Keratinocyte (primary cell): ENCODE measurements around the gene RHOJ. TPM values are rescaled to one million over a fixed set of nuclear protein-coding genes. Genes with fewer than 3 reads are reported as not detected.

Source experiments
- DNase-seq: peaks from one replicate; pipeline ENCODE4 v3.0.0-alpha.2; 2011; ENCODE audit warnings: low read depth, missing footprints, low spot score
- FAIRE-seq: peaks from 2 replicates; lab custom pipeline; 2011; peaks lifted over from hg19 to GRCh38; lab: Jason Lieb, UNC
- H2AFZ ChIP-seq: 2 replicates; pipeline ENCODE4 v1.6.0; 2012; ENCODE audit warnings: low read length, control low read depth, inconsistent platforms; ENCODE audit not compliant: control insufficient read depth
- H3K27ac ChIP-seq: 2 replicates; pipeline ENCODE4 v1.5.1; 2011; ENCODE audit warnings: low read length; ENCODE audit not compliant: control insufficient read depth, insufficient read depth
- H3K27me3 ChIP-seq: 3 replicates; pipeline ENCODE4 v1.6.0; 2011; ENCODE audit warnings: low read length; ENCODE audit not compliant: control insufficient read depth, insufficient read depth; ENCODE audit errors: extremely low read depth
- H3K36me3 ChIP-seq, 2 experiments: 2 replicates in 1 of 2; 3 replicates in 1 of 2; pipeline ENCODE4 v1.5.1; 2011; ENCODE audit warnings: low read length in 2 of 2, mild to moderate bottlenecking in 1 of 2; ENCODE audit not compliant: control insufficient read depth in 2 of 2, insufficient read depth in 2 of 2; ENCODE audit errors: extremely low read depth in 1 of 2
- H3K4me1 ChIP-seq: 3 replicates; pipeline ENCODE4 v1.5.1; 2011; ENCODE audit warnings: low read length; ENCODE audit not compliant: control insufficient read depth, insufficient read depth; ENCODE audit errors: extremely low read depth
- H3K4me2 ChIP-seq: 3 replicates; pipeline ENCODE4 v1.6.0; 2011; ENCODE audit warnings: low read depth, low read length; ENCODE audit not compliant: control insufficient read depth, insufficient read depth; ENCODE audit errors: extremely low read depth
- H3K4me3 ChIP-seq, 3 experiments: fragments of 200-600 bp in 1 of 3; sonication (generic) in 1 of 3; 2 replicates in 2 of 3; 3 replicates in 1 of 3; pipeline ENCODE4 v1.5.1; 2011 to 2016; ENCODE audit warnings: low read length in 3 of 3, mild to moderate bottlenecking in 3 of 3, control low read depth in 2 of 3, inconsistent platforms in 1 of 3, low read depth in 1 of 3, mixed read lengths in 1 of 3, mixed run types in 1 of 3, moderate library complexity in 1 of 3; ENCODE audit not compliant: control insufficient read depth in 2 of 3, insufficient read depth in 2 of 3; ENCODE audit errors: extremely low read depth in 1 of 3
- H3K79me2 ChIP-seq: 2 replicates; pipeline ENCODE4 v1.6.0; 2012; ENCODE audit warnings: low read length; ENCODE audit not compliant: control insufficient read depth, insufficient read depth
- H3K9ac ChIP-seq: 3 replicates; pipeline ENCODE4 v1.6.0; 2011; ENCODE audit warnings: low read length; ENCODE audit not compliant: control insufficient read depth, insufficient read depth; ENCODE audit errors: extremely low read depth
- H3K9me1 ChIP-seq: 3 replicates; pipeline ENCODE4 v1.6.0; 2011; ENCODE audit warnings: low read length; ENCODE audit not compliant: control insufficient read depth, insufficient read depth; ENCODE audit errors: extremely low read depth
- H3K9me3 ChIP-seq: 2 replicates; pipeline ENCODE4 v1.5.1; 2012; ENCODE audit warnings: low read depth, low read length; ENCODE audit not compliant: control insufficient read depth
- H4K20me1 ChIP-seq: 3 replicates; pipeline ENCODE4 v1.6.0; 2011; ENCODE audit warnings: low read length; ENCODE audit not compliant: control insufficient read depth, insufficient read depth; ENCODE audit errors: extremely low read depth
- EZH2 ChIP-seq: IDR thresholded peaks from one replicate; pipeline ENCODE4 v1.6.1; 2012; ENCODE audit warnings: inconsistent platforms, mild to moderate bottlenecking, low read length, moderate library complexity
- dilution Hi-C: fragments of 300-500 bp; cut with MboI; formaldehyde crosslinking; loops from one replicate; pipeline ENCODE4 v1.7.0; 2020; ENCODE audit warnings: low sequenced_read_pairs; ENCODE audit not compliant: extremely low pct_ligation_motif_present
- polyA plus RNA-seq, 5 experiments: library from polyadenylated mRNA; depleted of rRNA in 3 of 5; stranded (reverse) in 3 of 5; stranded (forward) in 1 of 5; unstranded in 1 of 5; fragments of >200 nt; gene quantifications; 1 replicate in 1 of 5; 2 replicates in 3 of 5; 3 replicates in 1 of 5; pipeline versions ENCODE4 v1.2.1 to v1.2.3, GENCODE V29; 2011 to 2012; ENCODE audit warnings: missing spikeins in 2 of 5, low read depth in 1 of 5, low replicate concordance in 1 of 5
- TF ChIP-seq, protein P1 (sequence below), 3 experiments: IDR thresholded peaks in 1 of 3; conservative IDR thresholded peaks in 1 of 3; optimal IDR thresholded peaks in 1 of 3; 2 replicates in 2 of 3; 3 replicates in 1 of 3; pipeline versions ENCODE3 to v1.5.1; 2011; ENCODE audit warnings: low read length in 3 of 3, mild to moderate bottlenecking in 3 of 3, moderate library complexity in 2 of 3, control low read depth in 1 of 3, inconsistent platforms in 1 of 3; ENCODE audit not compliant: insufficient read depth in 2 of 3; ENCODE audit errors: extremely low read depth in 1 of 3

Gene RHOJ
- polyA plus RNA-seq, 1 donor (not counting 4 experiments of a cell fraction or from before 2014, with no cell fraction given) = 0.46 TPM

DNA sequence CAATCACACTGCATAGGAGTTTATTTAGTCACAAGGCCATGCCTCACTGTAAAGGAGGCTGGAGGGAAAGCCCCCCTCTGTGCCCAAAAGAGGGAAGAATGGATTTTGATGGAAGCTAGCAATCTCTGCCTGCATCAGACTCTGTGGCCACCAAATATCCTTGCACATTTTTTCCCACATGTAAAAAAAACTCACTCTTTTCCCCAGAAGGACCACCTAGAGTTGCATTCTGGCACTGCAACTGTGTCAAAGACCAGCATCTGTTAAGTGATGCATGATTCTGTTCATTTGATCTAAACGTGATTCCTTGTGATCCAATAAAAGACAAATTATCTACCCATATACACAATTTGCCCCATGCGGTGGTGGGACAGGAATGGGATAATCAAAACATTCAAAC is 8.0 kb downstream of the RHOJ start:
- no peak for FAIRE-seq
- Histone ChIP-seq H3K9me1 (no peaks in the 10 kb centered on the region), H3K4me2 (no peak overlapping the region), H3K4me1 (no peaks in the 10 kb centered on the region), H3K9me3 (no peaks in the 10 kb centered on the region), H3K9ac (no peak overlapping the region), H3K27me3 (no peaks in the 10 kb centered on the region), H2AFZ (no peak overlapping the region), H4K20me1 (no peaks in the 10 kb centered on the region), H3K4me3 (no peak overlapping the region), H3K36me3 (no peaks in the 10 kb centered on the region), H3K79me2 (no peaks in the 10 kb centered on the region), H3K27ac (no peak overlapping the region)
- DNase-seq = no peak
- dilution Hi-C loops = no loop called here
- TF ChIP-seq, protein P1, sequence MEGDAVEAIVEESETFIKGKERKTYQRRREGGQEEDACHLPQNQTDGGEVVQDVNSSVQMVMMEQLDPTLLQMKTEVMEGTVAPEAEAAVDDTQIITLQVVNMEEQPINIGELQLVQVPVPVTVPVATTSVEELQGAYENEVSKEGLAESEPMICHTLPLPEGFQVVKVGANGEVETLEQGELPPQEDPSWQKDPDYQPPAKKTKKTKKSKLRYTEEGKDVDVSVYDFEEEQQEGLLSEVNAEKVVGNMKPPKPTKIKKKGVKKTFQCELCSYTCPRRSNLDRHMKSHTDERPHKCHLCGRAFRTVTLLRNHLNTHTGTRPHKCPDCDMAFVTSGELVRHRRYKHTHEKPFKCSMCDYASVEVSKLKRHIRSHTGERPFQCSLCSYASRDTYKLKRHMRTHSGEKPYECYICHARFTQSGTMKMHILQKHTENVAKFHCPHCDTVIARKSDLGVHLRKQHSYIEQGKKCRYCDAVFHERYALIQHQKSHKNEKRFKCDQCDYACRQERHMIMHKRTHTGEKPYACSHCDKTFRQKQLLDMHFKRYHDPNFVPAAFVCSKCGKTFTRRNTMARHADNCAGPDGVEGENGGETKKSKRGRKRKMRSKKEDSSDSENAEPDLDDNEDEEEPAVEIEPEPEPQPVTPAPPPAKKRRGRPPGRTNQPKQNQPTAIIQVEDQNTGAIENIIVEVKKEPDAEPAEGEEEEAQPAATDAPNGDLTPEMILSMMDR (optimal IDR thresholded peaks at IDR 0.05 in 1 of 3, IDR thresholded peaks at IDR 0.05 in 1 of 3, conservative IDR thresholded peaks at IDR 0.05 in 1 of 3; ENCODE audit: extremely low read depth in 1 of 3, insufficient read depth in 2 of 3, low read length in 3 of 3) = peak in 1 of 3 experiments; percentile 14
- TF ChIP-seq EZH2 = no peak

DNA sequence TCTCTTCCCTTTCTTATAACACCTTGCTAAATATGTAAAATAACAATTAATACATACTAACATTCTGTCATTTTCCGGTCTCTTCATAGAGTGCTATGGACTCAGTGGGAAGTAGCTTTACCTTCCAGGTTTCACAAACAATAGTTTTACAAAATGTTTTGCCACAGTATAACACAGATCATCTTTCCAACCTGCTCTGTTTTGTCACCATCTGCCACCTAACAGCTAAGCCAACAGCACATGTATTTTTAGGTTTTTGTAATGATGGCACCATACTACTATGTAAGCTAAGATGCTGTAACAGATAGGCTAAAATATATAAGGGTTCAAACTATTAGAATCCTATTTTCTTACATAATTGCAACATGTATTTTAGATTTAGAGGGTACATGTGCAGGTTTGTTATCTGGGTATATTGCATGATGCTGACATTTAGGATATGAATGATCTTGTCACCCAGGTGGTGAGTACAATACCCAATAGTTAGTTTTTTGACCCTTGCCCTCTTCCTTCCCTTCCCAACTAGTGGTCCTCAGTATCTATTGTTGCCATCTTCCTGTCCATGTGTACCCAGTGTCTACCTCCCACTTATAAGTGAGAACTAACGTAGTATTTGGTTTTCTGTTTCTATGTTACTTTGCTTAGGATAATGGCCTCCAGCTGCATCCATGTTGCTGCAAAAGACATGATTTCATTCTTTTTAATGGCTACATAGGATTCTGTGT is 8.7 kb downstream of the RHOJ start:
- FAIRE-seq (no peak), DNase-seq (no peak)
- H3K9me3 ChIP-seq = no peaks in the 10 kb centered on the region
- H3K9me1 ChIP-seq = no peaks in the 10 kb centered on the region
- no peak overlapping the region for H3K9ac ChIP-seq
- no peak overlapping the region for H3K4me3 ChIP-seq
- no peak overlapping the region for H3K27ac ChIP-seq
- no peaks in the 10 kb centered on the region for H3K27me3 ChIP-seq
- no peaks in the 10 kb centered on the region for H4K20me1 ChIP-seq
- H3K4me2 ChIP-seq = no peak overlapping the region
- TF ChIP-seq EZH2 = no peak
- TF ChIP-seq, protein P1 (optimal IDR thresholded peaks at IDR 0.05 in 1 of 3, IDR thresholded peaks at IDR 0.05 in 1 of 3, conservative IDR thresholded peaks at IDR 0.05 in 1 of 3; ENCODE audit: extremely low read depth in 1 of 3, insufficient read depth in 2 of 3, low read length in 3 of 3) = no peak
- H3K4me1 ChIP-seq = no peaks in the 10 kb centered on the region
- dilution Hi-C loops = no loop called here
- H3K79me2 ChIP-seq = no peaks in the 10 kb centered on the region
- no peak overlapping the region for H2AFZ ChIP-seq
- H3K36me3 ChIP-seq = no peaks in the 10 kb centered on the region
